GM12864 (cell line): ENCODE data around the gene HSFX3.
"Not testable (repeated sequence)": the region's sequence is repeated elsewhere in the genome, so short reads cannot be mapped to it uniquely, and the experiment has no call there.

Source experiments
- DNase-seq: peaks from one replicate; pipeline ENCODE4 v3.0.0-alpha.2; 2011; ENCODE audit warnings: low read depth
- H3K4me3 ChIP-seq: 2 replicates; pipeline ENCODE4 v1.5.1; 2011; ENCODE audit warnings: mild to moderate bottlenecking, low read depth, low read length, control low read depth
- CTCF ChIP-seq: IDR thresholded peaks from 2 replicates; pipeline ENCODE4 v1.5.1; 2011; ENCODE audit warnings: low read depth, mild to moderate bottlenecking, moderate library complexity, low read length, control low read depth, inconsistent platforms; ENCODE audit errors: missing control alignments

HSFX3 gene

GRCh38 chrX:149541521-149542047 lies 8.1 kb downstream of the HSFX3 start:
- peak overlapping the region; percentile 75 for H3K4me3 ChIP-seq
- TF ChIP-seq CTCF = no peak
- no peak for DNase-seq

GRCh38 chrX:149540621-149541520 lies 8.9 kb downstream of the HSFX3 start, which contains the start of gene EOLA1:
Gene EOLA1 (plus strand): TSS chrX:149541012. CDS start chrX:149545631, 4,619 bp downstream.
- no peak for TF ChIP-seq CTCF
- peak within 1 kb of the TSS; percentile 75 for H3K4me3 ChIP-seq
- DNase-seq = peak; percentile 96

- DNase-seq = peak; percentile 60
- H3K4me3 ChIP-seq = peak overlapping the region; percentile 75
- no peak for TF ChIP-seq CTCF
Measured at GRCh38 chrX:149540131-149540620, 9.5 kb downstream of the HSFX3 start.

GRCh38 chrX:149539283-149540130 lies 10.2 kb downstream of the HSFX3 start:
- DNase-seq = peak; percentile 88
- TF ChIP-seq CTCF = no peak
- H3K4me3 ChIP-seq = peak overlapping the region; percentile 59

GRCh38 chrX:149537474-149537873 lies 12.2 kb downstream of the HSFX3 start:
- not testable (repeated sequence) for H3K4me3 ChIP-seq, DNase-seq

GRCh38 chrX:149534926-149535602 lies 14.7 kb downstream of the HSFX3 start:
- DNase-seq, H3K4me3 ChIP-seq: not testable (repeated sequence)

GRCh38 chrX:149533999-149534398 lies 15.7 kb downstream of the HSFX3 start:
- not testable (repeated sequence) for H3K4me3 ChIP-seq, DNase-seq

GRCh38 chrX:149532868-149533267 lies 16.9 kb downstream of the HSFX3 start:
- H3K4me3 ChIP-seq, DNase-seq: not testable (repeated sequence)
